HG03066 (cell line): ENCODE measurements around the gene CFAP20DC.
A peak's percentile ranks its signal among the peaks of the same experiment; 100 is the strongest.
"Not testable (repeated sequence)": the region's sequence is repeated elsewhere in the genome, so short reads cannot be mapped to it uniquely, and the experiment has no call there.

ENCODE experiments used
- ATAC-seq: cut with Tn5 transposase; IDR thresholded peaks from one replicate; pipeline ENCODE4 v1.9.1; 2021; ENCODE audit warnings: low read depth; ENCODE audit not compliant: unreplicated experiment

The CFAP20DC gene

DNA sequence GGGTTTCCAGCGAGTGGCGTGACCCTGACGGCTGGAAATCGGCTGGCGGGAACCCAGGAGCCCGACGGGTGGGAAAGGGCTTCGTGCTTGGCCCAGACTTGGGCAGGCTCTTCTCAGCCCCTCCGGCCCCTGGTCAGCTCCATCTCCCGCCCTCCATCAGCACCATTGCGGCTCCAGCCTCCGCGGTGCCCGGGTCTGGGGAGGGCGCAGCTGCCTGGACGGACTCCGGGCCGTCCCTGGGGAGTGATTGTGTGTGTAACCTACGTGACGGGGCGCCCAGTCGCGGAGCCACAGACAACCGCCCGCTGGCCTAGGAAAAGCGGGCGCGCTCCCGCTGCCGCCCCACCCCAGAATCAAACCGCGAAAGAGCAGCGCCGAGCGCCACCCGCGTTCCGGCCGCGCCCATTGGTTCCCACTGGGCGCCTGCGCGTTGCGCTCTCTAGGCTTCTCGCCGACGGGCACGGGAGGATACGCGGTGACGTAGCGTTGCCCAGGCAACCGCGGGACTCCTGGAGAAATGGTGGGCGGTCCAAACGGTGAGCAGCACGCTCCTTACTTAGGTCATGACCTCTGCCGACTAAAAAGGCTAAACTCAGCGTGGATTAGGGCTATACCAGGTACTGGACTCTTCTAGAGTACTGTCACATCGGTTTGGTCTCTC is at the start of gene CFAP20DC:
TSS of gene CFAP20DC (minus strand) at position 355 of the 661 bp plus-strand sequence. CDS start 394 bp downstream, outside the sequence.
- ATAC-seq, result peak; percentile 97

DNA sequence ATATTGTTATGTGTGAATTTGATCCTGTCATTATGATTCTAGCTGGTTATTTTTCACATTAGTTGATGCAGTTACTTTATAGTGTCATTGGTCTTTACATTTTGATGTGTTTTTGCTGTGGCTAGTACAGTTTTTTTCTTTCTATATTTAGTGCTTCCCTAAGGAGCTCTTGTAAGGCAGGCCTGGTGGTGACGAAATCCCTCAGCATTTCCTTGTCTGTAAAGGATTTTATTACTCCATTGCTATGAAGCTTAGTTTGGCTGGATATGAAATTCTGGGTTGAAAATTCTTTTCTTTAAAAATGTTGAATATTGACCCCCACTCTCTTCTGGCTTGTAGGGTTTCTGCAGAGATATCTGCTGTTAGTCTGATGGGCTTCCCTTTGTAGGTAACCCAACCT is 48.7 kb upstream of the CFAP20DC start:
- ATAC-seq, result not testable (repeated sequence)

DNA sequence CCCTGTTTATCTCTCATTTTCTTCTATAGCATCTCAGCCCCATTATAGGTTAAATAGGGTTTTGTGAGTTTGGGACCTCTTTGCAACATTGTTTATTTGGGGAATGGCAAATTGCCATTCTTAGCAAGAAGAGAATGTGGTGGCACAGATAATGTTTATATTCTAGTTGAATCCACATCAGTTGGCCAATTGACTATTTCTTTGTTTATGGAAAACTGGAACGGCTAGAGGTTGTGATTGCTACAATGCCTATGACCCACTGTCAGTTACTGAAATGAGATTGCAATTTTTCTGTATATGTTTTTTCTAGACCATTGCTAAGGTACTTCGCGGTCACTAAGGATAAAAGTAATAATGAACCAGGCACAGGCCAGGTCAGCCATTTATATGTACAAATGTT is 44.6 kb upstream of the CFAP20DC start:
- no peak for ATAC-seq

DNA sequence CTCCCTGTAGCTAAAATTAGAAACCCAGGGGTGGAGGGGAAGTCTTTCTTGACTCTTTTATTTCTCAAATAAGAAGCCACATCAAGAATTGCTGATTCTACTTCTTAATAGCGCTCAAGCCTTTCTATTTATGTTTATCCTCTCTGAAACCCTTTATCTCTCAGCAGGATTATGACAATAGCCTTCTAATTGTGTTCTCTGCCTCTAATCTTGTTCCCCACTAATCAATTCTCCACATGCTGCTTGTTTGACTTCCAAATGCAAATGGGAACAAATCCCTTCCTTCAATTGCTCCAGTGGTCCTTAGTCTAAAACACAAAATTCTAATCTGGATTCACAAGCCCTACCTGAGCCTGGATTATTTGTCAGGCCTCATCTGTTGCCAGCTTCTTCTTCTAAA is 43.7 kb upstream of the CFAP20DC start:
- no peak for ATAC-seq

DNA sequence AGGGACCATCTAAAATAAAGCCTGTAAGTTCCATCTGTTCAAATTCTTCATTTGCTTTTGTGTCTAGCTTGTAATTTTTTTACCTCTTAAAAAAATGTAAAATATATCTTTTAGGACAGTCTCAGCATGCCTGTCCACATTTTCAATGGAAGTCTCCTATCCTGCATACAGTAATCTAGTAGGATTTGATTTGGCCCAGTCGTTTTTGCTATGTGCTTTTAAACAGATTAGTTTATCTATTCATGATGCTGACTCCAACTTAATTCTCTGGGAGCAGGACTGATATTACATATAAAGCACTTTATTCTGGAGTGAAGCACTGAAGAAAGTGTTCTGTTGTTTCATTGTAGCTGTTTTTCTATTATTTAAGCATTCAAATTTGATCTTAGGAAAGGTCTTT is 38.9 kb upstream of the CFAP20DC start:
- ATAC-seq, result no peak

DNA sequence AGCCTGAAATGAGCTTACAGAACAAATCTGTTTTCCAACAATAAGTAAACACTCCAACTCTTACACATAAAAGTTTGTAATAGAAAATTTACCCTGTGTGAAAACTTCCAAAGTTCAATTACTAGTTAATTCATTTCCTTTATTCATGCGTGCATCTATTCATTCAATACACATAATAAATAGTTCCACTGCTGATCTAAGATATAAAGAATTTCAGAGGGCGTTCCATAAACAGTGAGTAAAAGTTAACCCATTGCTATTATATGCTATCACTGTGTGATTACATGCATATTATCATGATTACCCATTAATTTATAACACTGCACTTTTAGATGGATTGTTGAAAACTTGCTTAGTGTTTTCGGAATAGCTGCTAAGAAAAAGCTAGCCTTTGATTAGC is 36.2 kb upstream of the CFAP20DC start:
- no peak for ATAC-seq

DNA sequence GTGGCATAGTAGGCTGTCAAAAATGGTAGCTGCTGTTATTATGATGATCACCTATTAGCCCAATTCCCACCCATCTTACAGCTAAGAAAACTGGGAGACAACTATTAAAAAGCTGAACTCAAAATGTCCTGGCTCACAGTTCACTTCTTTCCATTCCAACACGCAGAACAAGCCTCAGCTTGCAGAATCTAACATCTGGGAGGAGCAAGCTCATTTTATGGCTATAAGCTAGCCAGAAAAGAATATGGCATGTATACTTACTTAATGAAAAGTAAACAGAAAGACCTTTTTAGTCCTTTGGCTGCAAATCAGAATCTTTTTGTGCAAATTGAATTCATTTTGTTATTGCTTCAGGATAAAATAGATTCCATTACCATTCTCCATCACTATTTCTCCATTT is 34.8 kb upstream of the CFAP20DC start:
- ATAC-seq, result no peak

DNA sequence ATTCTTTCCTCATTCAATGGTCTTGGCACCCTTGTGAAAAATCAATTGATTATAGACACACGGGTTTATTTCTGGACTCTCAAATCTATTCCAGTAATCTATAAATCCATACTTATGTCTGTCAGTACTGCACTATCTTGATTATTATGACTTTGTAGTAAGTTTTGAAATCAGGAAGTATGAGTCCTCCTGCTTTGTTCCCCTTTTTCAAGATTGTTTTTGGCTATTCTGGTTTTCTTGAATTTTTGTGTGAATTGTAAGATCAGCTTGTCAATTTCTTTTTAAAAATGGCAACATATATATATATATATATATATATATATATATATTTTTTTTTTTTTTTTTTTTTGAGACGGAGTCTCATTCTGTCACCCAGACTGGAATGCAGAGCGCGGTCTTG is 32.3 kb upstream of the CFAP20DC start:
- no peak for ATAC-seq

DNA sequence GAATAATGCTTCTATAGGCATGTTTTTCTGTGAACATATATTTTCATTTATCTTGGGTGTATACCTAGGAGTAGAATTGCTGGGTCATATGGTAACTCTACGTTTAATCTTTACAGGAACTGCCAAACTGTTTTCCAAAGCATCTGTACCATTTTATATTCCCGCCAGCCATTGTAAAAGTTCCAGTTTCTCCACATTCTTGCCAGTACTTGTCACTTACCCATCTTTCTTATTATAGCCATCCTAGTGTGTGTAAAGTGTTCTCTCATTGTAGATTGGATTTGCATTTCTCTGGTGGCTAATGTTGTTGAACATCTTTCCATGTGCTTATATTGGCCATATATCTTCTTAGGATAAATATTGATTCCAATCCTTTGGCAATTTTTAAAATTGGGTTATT is 31.2 kb upstream of the CFAP20DC start:
- ATAC-seq, result no peak

DNA sequence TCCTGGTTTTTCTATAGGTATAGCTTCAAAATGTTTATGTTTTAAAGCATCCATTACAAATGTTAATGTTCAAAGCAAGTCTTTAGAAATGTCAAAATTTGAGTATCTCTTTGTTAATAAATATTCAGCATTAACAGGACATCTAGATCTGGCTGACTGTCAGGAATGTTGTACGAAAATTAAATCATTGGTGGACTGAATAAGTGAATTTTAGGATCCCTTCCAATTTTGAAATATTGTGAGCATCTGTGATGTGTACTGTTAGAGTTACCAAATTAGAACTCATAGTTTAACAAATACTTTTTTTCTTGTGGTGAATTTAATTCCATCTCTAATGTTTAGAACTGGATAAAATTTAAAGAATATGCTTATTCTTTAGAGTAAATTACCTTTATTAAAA is 30.1 kb upstream of the CFAP20DC start:
- no peak for ATAC-seq

DNA sequence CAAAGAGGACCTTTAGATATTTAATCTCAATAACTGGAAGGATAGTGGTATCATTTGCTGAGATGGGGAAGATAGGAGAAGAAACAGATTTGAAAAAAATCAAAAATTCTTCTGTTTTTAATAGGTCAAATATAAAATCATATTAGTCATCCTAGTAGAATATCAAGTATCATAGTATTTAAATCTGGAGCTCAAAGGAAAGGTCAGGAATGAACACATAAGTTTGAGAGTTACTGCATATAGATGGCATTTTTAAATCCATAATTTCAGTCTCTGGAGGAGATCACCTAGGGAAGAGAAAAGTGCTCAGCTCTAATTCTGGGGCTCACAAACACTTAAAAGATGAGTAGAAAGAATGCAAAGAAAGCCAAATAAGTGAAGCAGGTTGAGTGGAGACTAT is 24.9 kb upstream of the CFAP20DC start:
- ATAC-seq, result no peak

DNA sequence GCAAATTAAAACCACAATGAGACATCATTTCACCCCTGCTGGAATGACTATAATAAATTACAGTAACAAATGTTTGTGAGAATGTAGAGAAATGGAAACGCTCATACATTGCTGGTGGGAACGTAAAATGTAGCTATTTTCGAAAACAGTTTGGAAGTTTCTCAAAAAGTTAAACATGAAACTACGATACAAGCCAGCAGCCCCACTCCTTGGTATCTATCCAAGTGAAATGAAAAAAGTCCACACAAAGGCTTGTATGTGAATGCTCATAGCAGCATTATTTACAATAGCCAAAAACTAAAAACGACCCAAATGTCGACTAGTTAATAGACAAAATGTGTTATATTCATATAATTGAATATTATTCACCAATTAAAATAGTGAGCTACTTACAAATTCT is 22.9 kb upstream of the CFAP20DC start:
- no peak for ATAC-seq

DNA sequence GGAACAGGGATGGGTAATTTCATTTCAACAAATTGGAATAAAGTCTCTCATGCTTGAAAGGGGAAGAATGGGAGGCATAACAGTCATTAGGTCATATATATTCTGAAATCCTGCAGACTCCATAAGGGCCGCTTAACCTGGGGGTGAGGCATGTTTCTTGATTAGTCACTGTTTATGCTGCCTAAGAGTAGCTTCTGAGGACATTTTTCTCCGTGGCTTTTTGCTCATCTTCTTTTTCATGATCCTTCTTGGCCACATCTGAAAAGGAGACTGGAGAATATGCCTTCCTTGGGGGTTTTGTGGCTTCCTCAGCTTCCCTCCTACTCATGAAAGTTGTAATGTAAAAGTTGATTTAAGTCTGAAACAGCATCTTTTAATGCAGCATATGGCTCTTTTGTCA is 20.0 kb upstream of the CFAP20DC start:
- no peak for ATAC-seq

DNA sequence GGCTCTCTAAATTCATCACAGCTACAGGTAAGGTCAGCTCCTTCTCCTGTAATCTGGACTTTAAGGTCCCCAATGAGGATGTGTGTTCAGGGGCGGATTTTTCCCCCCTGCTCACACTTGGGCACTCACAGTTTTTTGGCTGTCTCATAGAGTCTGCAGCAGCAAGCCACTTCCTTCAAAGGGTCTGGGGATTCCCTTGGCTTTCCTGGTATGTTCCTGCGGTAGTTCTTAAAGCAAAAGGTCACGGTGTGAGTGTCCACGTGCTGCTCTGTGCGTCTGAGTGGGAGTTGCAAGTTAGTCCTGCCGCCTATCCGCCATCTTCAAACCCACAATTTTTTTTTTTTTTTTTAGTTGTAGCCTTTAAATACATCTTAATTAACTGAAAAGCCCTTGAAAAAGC is 15.4 kb upstream of the CFAP20DC start:
- no peak for ATAC-seq

DNA sequence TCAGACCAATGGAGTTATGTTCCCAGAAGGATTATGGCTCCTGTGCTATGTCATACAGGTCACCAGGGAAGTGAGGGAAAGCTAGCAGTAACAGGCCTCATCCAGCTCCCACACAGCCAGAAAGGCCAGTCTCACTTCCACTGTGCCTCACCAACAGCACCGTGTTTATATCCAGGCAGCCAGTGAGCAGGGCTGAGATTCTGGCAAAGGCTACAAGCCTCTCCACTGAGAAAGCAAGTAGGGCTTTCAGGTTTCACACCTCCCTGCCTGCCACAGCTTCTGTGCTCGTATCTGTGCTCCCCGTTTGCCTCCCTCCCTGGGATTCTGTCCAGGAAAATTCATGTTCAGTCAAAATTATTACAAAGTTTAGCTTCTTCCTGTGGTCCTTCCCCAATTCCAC is 14.9 kb upstream of the CFAP20DC start:
- ATAC-seq, result no peak

DNA sequence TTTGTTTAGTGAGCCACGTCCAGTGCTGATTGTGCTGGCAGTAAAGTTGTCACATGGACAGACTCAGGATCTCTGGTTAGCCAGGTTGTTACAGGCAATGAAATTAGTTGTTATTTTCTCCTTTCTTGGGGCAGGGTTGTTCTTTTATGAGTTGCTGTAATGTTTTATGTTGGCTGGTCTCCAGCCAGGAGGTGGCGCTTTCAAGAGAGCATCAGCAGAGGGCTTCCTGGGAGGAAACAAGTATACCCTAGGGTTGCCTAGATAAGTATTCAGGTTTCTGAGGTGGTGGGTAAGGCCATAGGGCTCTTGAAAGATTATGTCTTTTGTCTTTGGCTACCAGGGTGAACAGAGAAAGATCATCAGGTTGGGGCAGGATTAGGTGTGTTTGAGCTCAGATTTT is 14.5 kb upstream of the CFAP20DC start:
- ATAC-seq, result no peak

DNA sequence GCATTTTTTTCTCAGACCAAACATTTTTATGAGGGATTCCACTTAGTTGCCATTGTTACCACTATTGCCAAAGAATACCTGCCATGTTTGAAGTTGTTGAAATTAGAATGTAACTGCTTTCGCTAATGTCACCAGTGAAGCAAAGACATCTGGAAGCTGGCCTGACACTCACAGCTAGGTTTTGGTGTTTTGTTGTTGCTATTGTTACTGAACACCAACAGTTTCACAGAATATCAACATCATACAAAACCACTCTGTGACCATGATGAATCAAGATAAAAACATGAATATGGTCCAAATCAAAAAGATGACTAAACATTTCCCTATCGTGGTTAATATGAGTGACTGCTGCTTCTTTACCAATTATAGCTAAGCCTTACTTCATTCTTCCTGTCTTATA is 6.9 kb upstream of the CFAP20DC start:
- no peak for ATAC-seq

DNA sequence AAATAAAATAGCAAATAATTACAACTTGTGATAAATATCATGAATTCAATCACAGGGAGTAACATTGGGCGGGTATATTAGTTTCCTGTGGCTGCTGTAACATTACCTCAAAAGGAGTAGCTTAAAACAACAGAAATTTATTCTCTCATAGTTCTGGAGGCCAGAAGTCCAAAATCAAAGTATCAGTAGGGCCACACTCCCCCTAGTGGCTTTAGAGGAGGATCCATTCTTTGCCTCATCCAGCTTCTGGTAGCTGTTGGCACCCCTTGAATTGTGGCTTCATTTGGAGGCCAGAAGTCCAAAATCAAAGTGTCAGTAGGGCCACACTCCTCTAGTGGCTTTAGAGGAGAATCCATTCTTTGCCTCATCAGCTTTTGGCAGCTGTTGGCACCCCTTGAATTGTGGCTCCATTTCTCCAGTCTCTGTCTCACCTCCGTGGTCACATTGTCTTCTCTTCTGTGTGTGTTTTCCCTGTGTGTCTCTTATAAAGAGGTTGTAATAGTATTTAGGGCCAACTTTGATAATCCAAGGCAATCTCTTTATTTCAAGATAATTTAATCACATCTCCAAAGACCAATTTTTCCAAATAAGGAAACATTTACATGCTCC is 3.1 kb upstream of the CFAP20DC start:
- no peak for ATAC-seq

DNA sequence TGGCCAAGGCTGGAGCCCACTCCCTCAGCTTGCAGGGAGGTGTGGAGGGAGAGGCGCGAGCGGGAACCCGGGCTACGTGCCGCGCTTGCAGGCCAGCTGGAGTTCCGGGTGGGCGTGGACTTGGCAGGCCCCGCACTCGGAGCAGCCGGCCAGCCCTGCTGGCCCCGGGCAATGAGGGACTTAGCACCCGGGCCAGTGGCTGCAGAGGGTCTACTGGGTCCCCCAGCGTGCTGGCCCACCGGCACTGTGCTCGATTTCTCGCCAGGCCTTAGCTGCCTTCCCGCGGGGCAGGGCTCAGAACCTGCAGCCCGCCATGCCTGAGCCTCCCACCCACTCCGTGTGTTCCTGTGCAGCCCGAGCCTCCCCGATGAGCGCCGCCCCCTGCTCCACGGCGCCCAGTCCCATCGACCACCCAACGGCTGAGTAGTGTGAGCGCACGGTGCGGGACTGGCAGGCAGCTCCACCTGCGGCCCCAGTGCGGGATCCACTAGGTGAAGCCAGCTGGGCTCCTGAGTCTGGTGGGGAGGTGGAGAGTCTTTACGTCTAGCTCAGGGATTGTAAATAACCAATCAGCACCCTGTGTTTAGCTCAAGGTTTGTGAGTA is 1.1 kb upstream of the CFAP20DC start:
- not testable (repeated sequence) for ATAC-seq

DNA sequence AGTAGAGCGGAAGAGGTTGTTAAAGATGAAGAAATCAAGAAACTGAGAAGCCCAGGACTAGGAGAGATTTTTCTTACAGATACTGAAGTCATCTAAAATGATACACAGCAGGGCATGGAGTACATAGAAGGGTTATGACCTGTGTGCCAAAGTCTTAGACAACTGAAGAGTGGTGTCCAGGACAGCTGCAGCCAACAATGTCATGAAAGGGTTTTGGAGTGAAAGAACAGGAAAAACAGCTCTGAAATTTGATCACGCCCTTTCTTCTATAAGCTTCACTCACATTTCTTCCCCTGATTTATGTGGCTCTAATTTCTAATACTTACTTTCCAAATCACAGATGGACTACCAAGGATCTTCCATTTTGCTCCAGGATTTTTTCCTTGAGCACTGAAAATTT is 3.0 kb downstream of the CFAP20DC start:
- ATAC-seq, result no peak

DNA sequence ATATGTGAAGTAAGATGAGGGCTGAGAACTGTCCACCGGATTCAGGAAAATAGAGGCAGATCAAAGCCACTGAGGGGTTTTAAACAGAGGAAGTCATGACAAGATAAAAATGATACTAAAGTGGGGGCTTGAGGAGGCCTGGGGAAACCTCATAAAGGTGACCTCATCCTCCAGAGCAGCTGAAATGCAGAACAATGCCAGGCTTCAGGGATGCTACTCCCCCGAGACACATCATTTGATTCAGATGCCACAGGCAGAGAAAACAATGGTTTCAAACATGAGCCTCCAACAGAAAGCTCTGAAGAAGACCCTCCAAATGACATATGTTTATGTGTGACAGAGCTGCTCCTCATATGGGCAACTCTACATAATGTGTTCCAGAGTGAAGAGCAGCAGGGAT is 6.4 kb downstream of the CFAP20DC start:
- ATAC-seq, result no peak

DNA sequence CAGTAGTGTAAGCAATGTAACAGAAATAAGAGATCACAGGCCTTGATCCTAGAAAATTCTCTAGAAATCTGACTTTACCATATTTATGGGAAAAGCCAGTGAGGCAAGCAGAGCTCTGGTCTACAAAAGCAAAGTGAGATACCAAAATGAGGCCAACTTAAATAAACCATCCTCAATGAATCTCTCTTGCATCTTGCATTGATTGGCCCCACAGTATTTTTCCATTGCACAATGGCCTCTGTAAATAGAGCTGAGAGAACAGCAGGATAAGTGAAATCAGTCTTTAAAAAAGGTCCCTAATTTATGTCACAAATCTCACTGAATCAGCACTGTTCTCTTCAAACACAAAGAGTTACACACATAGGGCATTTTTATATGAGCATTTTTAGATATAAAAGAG is 8.9 kb downstream of the CFAP20DC start:
- no peak for ATAC-seq
